Adrenal gland (tissue), 12 donors: ENCODE measurements around the gene C1R. TPM values are rescaled to one million over a fixed set of nuclear protein-coding genes. Genes with fewer than 3 reads are reported as not detected.
A peak's percentile ranks its signal among the peaks of the same experiment; 100 is the strongest.

Source experiments
- DNase-seq, 7 donors: peaks; one replicate each; pipeline ENCODE4 v3.0.0-alpha.2; 2019 to 2020
- H3K27ac ChIP-seq, 5 donors: fragments of 200-600 bp; sonication (generic) in 4 of 5; 1 replicate in 3 of 5; 2 replicates in 2 of 5; pipeline versions ENCODE4 v1.5.1 to v1.8.0; 2016 to 2020; ENCODE audit warnings: mild to moderate bottlenecking in 1 of 5
- H3K27me3 ChIP-seq: fragments of 200-600 bp; 2 replicates; pipeline ENCODE4 v1.8.0; 2021
- H3K36me3 ChIP-seq, 2 donors: fragments of 200-600 bp; replicated peaks in 1 of 2; 1 replicate in 1 of 2; 2 replicates in 1 of 2; pipeline versions ENCODE4 v1.5.1 to v1.8.0; 2018 to 2022
- H3K4me1 ChIP-seq, 2 donors: fragments of 200-600 bp; replicated peaks in 1 of 2; 1 replicate in 1 of 2; 2 replicates in 1 of 2; pipeline versions ENCODE4 v1.5.1 to v1.8.0; 2018 to 2021
- H3K4me3 ChIP-seq, 4 donors: fragments of 200-600 bp; sonication (generic) in 3 of 4; one replicate each; pipeline ENCODE4 v1.5.1; 2016 to 2018
- H3K9me3 ChIP-seq, 3 donors: fragments of 200-600 bp; sonication (generic) in 1 of 3; replicated peaks in 1 of 3; 1 replicate in 2 of 3; 2 replicates in 1 of 3; pipeline versions ENCODE4 v1.5.1 to v1.8.0; 2016 to 2021
- CTCF ChIP-seq, 6 experiments: fragments of 450-650 bp in 4 of 6; fragments of 200-600 bp in 2 of 6; sonication (generic) in 1 of 6; IDR thresholded peaks; 1 replicate in 5 of 6; 2 replicates in 1 of 6; pipeline versions ENCODE4 v1.5.1 to v1.8.0; 2016 to 2021; ENCODE audit warnings: antibody characterized with exemption in 6 of 6, mild to moderate bottlenecking in 2 of 6, moderate library complexity in 1 of 6
- POLR2A ChIP-seq, 2 donors: fragments of 450-650 bp; IDR thresholded peaks; one replicate each; pipeline ENCODE4 v1.6.1; 2017; ENCODE audit warnings: antibody characterized with exemption in 2 of 2, mild to moderate bottlenecking in 2 of 2, moderate library complexity in 1 of 2
- WGBS, 4 donors: extraction: QIAGEN DNeasy Blood & Tissue Kit in 2 of 4; methylation state at CpG; one replicate each; pipeline versions ENCODE4 v1.1.5 to v1.1.7; 2013 to 2017; 5-methylcytosine and 5-hydroxymethylcytosine counted together
- intact Hi-C, 2 donors: fragments of 100-400 bp; cut with DNase I; formaldehyde crosslinking; loops; one replicate each; pipeline versions ENCODE4 v1.14.1 to v1.15.0; 2022 to 2023
- polyA plus RNA-seq, 3 donors: library from polyadenylated mRNA; stranded (reverse); fragments of 200-250 nt in 2 of 3; fragments of 350-450 nt in 1 of 3; fragmentation: Illumina TruSeq in 1 of 3; extraction: RNeasy Lipid Tissue Mini Kit (QIAGEN cat#74804) in 1 of 3; gene quantifications; one replicate each; pipeline ENCODE4 v1.2.3, GENCODE V29; 2013 to 2014
- total RNA-seq, 9 donors: library from RNA; depleted of rRNA in 4 of 9; stranded (reverse); fragments of >200 nt in 4 of 9; fragments of 120-200 nt in 1 of 9; fragmentation: NEBNext Ultra II Directional in 1 of 9; extraction: Animal tissue kit (Norgen Biotek cat#: 25700) in 1 of 9; gene quantifications; one replicate each; pipeline versions ENCODE4 v1.1.0 to v1.2.4, GENCODE V29; 2013 to 2023
- donor health status: healthy with polysubstance abuse.
- donor health status: Bipolar disorder and iron deficiency.
- donor health status: DM: yes; HTN: yes; CAD: no.
- donor health status: DM: no; HTN: no; CAD: no.
- donor health status: DM: no; HTN: no; CAD: no.
- donor health status: DM: yes; HTN: yes; CAD: no.

C1R gene
- total and polyA plus RNA-seq, 12 donors = 10.3 to 1,160 (median 366) TPM

DNA sequence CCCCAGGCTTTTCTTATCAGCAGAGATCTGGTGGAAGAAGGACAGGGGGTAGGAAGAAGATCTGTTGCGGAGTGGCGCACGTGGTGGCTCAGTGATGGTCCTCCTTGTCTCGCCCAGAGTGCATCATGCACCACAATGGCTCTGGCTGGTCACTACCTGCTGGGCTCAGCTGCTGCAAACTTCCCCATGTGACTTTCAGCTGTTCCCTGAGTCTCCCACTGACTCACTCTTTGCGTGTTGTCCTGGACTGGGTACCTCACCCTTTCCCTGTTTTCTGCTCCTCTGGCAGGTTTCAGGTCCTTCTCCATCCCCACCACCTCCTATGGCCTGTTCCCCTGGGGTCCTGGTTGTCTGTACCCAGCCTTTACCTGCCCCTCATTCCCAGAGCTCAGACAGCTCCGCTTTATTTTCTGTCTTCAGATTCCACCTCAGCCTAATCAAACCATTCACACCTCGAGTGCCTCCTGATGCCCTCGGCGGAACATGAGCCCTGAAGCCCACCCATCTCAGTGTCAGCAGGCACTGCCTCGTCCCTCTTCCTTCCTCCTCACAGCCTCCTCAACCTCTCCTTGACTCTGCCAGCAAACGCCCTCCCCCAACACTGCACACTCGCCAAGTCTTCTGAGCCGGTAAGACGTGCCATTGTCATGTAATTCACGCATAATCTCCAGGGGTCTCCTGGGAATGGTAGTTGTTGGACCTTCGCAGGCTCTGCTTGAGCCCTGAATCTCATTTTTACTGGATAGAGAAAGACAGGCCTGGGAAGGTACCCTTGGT, 1.8 kb downstream of the C1R start:
- H3K4me3 ChIP-seq = peak overlapping the region in 1 of 4 donors; percentile 58
- peaks cover 10 to 34% of the 10 kb centered on the region in 2 donors for H3K4me1 ChIP-seq
- no peaks in the 10 kb centered on the region for H3K9me3 ChIP-seq
- intact Hi-C loops = no loop called here
- TF ChIP-seq POLR2A (IDR thresholded peaks at IDR 0.05) (no peak), CTCF (IDR thresholded peaks at IDR 0.05) (no peak)
- peak in 3 of 7 donors; percentile 30 to 52 (median 32) for DNase-seq
- H3K27me3 ChIP-seq = no peaks in the 10 kb centered on the region
- peaks cover 0 to 38% of the 10 kb centered on the region in 2 donors for H3K36me3 ChIP-seq
- peak overlapping the region in 3 of 5 donors; percentile 2 to 94 (median 82) for H3K27ac ChIP-seq
- WGBS, 4 donors = 78 to 84% (median 81%) methylated on average over 13 to 16 of the region's 16 CpGs

DNA sequence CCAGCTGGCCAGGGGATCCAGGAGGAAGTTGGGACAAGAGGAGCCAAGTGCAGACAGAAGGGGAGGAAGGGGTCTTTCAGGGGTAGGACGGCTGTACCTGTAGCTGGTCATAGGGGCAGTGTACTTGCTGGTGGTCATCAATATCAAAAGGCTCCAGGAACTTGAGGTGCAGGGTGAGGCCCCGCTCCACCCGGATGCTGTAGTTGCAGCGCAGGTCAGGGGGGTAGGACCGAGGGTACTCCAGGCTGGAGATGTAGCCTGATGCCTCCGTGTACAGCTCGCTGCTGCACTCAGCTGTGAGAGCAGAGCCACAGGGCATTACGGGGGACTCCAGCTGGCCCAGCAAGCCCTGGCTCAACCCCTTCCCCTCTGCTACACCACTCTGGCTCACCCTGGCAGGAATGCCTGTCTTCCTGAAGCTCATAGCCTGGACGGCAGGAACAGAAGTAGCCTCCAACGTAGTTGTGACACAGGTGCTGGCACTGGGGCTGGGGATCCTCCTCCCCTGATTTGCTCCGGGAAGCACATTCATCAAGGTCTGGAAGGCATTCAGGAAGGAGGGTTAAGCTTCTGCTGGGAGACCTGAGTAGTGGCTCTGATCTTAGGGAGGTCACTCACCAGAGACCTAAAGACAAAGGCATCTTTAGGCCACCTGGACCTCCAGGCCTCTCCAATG, 2.9 kb downstream of the C1R start:
- H3K27ac ChIP-seq = peak overlapping the region in 2 of 5 donors; percentile 82 to 94
- 67 to 90% (median 86%) methylated on average over 4 to 11 of the region's 11 CpGs for WGBS, 4 donors

GRCh38 chr12:7083125-7083524, 9.1 kb downstream of the C1R start:
- intact Hi-C loops = no loop called here

More for the DNA sequence above, 2.9 kb downstream of the C1R start:
- TF ChIP-seq CTCF (IDR thresholded peaks at IDR 0.05) = no peak
- no peak for TF ChIP-seq POLR2A (IDR thresholded peaks at IDR 0.05)
- H3K4me3 ChIP-seq = no peak overlapping the region
- H3K4me1 ChIP-seq = peaks cover 10 to 32% of the 10 kb centered on the region in 2 donors
- DNase-seq = peak in 1 of 7 donors; percentile 48
- intact Hi-C loops = no loop called here
- no peaks in the 10 kb centered on the region for H3K9me3 ChIP-seq
- H3K27me3 ChIP-seq = no peaks in the 10 kb centered on the region
- peaks cover 0 to 39% of the 10 kb centered on the region in 2 donors for H3K36me3 ChIP-seq

More at GRCh38 chr12:7083125-7083524, 9.1 kb downstream of the C1R start:
- Histone ChIP-seq H3K9me3 (no peaks in the 10 kb centered on the region), H3K36me3 (peaks cover 0 to 46% of the 10 kb centered on the region in 2 donors), H3K4me1 (peaks cover 0 to 9% of the 10 kb centered on the region in 2 donors), H3K4me3 (no peak overlapping the region), H3K27ac (no peak overlapping the region), H3K27me3 (no peaks in the 10 kb centered on the region)
- TF ChIP-seq POLR2A (IDR thresholded peaks at IDR 0.05) (no peak), CTCF (IDR thresholded peaks at IDR 0.05) (no peak)
- DNase-seq = no peak
